Measurements from ENCODE around the gene SDK1.

DNA sequence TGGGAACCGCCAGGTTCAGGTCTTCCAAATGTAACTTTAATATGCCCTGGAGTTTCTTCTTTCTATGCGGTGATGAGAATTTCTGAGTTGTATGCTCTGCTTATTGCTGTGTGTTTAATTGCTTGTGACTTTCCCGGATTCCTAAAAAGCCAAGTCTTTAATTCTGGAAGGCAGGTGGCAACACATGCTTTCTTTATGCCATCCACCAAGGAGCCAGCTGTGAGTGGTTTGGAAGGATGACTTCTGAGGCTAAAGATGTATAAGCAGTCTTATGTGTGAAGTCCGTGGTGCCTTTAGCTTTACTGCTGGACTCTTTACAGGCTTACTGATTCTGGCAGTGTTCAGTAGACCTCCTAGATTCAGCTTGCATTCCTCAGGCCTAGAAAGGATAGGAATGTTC lies 3.1 kb downstream of the SDK1 start:
- TF ChIP-seq, protein P1, sequence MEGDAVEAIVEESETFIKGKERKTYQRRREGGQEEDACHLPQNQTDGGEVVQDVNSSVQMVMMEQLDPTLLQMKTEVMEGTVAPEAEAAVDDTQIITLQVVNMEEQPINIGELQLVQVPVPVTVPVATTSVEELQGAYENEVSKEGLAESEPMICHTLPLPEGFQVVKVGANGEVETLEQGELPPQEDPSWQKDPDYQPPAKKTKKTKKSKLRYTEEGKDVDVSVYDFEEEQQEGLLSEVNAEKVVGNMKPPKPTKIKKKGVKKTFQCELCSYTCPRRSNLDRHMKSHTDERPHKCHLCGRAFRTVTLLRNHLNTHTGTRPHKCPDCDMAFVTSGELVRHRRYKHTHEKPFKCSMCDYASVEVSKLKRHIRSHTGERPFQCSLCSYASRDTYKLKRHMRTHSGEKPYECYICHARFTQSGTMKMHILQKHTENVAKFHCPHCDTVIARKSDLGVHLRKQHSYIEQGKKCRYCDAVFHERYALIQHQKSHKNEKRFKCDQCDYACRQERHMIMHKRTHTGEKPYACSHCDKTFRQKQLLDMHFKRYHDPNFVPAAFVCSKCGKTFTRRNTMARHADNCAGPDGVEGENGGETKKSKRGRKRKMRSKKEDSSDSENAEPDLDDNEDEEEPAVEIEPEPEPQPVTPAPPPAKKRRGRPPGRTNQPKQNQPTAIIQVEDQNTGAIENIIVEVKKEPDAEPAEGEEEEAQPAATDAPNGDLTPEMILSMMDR (IDR thresholded peaks at IDR 0.05) = no peak
- TF ChIP-seq POLR2A (IDR thresholded peaks at IDR 0.05) = no peak
